ENCODE measurements around the gene NPLOC4.

- TF ChIP-seq POLR2AphosphoS5 (IDR thresholded peaks at IDR 0.05; ENCODE audit: low read depth) = no peak
- peak; percentile 48 for TF ChIP-seq CTCF (IDR thresholded peaks at IDR 0.05; ENCODE audit: insufficient read depth, low read length)
These were observed 99.5 kb downstream of the NPLOC4 start for GRCh38 chr17:81537343-81537855.

Measured in HL-60 (cell line).